Posterior cingulate gyrus (tissue), 11 donors: Measurements from ENCODE around the gene ASPG.

Experiments
- DNase-seq, 10 donors: peaks; one replicate each; pipeline versions ENCODE4 v3.0.0 to v3.0.0-alpha.2; 2020 to 2021; ENCODE audit warnings: mixed read lengths in 3 of 10
- intact Hi-C: fragments of 100-400 bp; cut with DNase I; formaldehyde crosslinking; loops from one replicate; pipeline ENCODE4 v1.15.1; 2023

Gene ASPG

GRCh38 chr14:104102282-104102914 lies 16.9 kb downstream of the ASPG start:
- intact Hi-C loops = no loop called here
- peak in 5 of 10 donors; percentile 2 to 69 (median 48) for DNase-seq

- intact Hi-C loops = no loop called here
- peak in 5 of 10 donors; percentile 5 to 83 (median 59) for DNase-seq
These were observed 17.6 kb downstream of the ASPG start for GRCh38 chr14:104103061-104103445.

- DNase-seq = peak in 5 of 10 donors; percentile 3 to 68 (median 60)
- intact Hi-C loops = no loop called here
These were observed 18.1 kb downstream of the ASPG start for GRCh38 chr14:104103446-104104075.

GRCh38 chr14:104104076-104104901 lies 18.8 kb downstream of the ASPG start:
- DNase-seq = peak in 4 of 10 donors; percentile 17 to 78 (median 71)
- intact Hi-C loops = no loop called here

GRCh38 chr14:104105071-104105821 lies 19.7 kb downstream of the ASPG start:
- intact Hi-C loops = no loop called here
- peak in 5 of 10 donors; percentile 4 to 82 (median 49) for DNase-seq

- intact Hi-C loops = no loop called here
- peak in 5 of 10 donors; percentile 2 to 78 (median 29) for DNase-seq
These were observed 20.4 kb downstream of the ASPG start for GRCh38 chr14:104105822-104106470.

- intact Hi-C loops = no loop called here
- DNase-seq = peak in 4 of 10 donors; percentile 17 to 84 (median 70)
These were observed 21.0 kb downstream of the ASPG start for GRCh38 chr14:104106471-104106991.

GRCh38 chr14:104107101-104107581 lies 21.6 kb downstream of the ASPG start:
- intact Hi-C loops = no loop called here
- peak in 4 of 10 donors; percentile 5 to 66 (median 32) for DNase-seq

GRCh38 chr14:104107611-104108569 lies 22.4 kb downstream of the ASPG start:
- peak in 6 of 10 donors; percentile 35 to 93 (median 68) for DNase-seq
- intact Hi-C loops = no loop called here

GRCh38 chr14:104108570-104109541 lies 23.4 kb downstream of the ASPG start:
- DNase-seq = peak in 5 of 10 donors; percentile 4 to 80 (median 65)
- intact Hi-C loops = no loop called here

- intact Hi-C loops = no loop called here
- DNase-seq = peak in 5 of 10 donors; percentile 5 to 80 (median 55)
These were observed 24.3 kb downstream of the ASPG start for GRCh38 chr14:104109731-104110361.

- peak in 4 of 10 donors; percentile 26 to 78 (median 49) for DNase-seq
- intact Hi-C loops = no loop called here
These were observed 25.1 kb downstream of the ASPG start for GRCh38 chr14:104110491-104111209.

- intact Hi-C loops = no loop called here
- peak in 5 of 10 donors; percentile 3 to 74 (median 59) for DNase-seq
These were observed 26.0 kb downstream of the ASPG start for GRCh38 chr14:104111301-104112112.

- intact Hi-C loops = no loop called here
- peak in 3 of 10 donors; percentile 6 to 48 (median 22) for DNase-seq
These were observed 26.6 kb downstream of the ASPG start for GRCh38 chr14:104112113-104112505.
